ENCODE results near the gene ZNF318.

ZNF318 gene

GRCh38 chr6:43328528-43328927, 40.9 kb downstream of the ZNF318 start:
- DNase-seq (ENCODE audit: low read depth, low spot score): no peak
- H3K4me3 ChIP-seq (ENCODE audit: low read depth, low read length): no peak overlapping the region
- no peak for TF ChIP-seq CTCF (IDR thresholded peaks at IDR 0.05; ENCODE audit: low read depth, low read length)
- in situ Hi-C loops (cut with HindIII; ENCODE audit: low sequenced_read_pairs): no loop called here

GRCh38 chr6:43325876-43326275, 43.6 kb downstream of the ZNF318 start:
- no peak for DNase-seq (ENCODE audit: low read depth, low spot score)
- H3K4me3 ChIP-seq (ENCODE audit: low read depth, low read length): no peak overlapping the region
- no peak for TF ChIP-seq CTCF (IDR thresholded peaks at IDR 0.05; ENCODE audit: low read depth, low read length)
- in situ Hi-C loops (cut with HindIII; ENCODE audit: low sequenced_read_pairs): no loop called here

GRCh38 chr6:43318011-43318410, 51.4 kb downstream of the ZNF318 start:
- DNase-seq (ENCODE audit: low read depth, low spot score): no peak
- H3K4me3 ChIP-seq (ENCODE audit: low read depth, low read length): no peak overlapping the region
- in situ Hi-C loops (cut with HindIII; ENCODE audit: low sequenced_read_pairs): no loop called here
- no peak for TF ChIP-seq CTCF (IDR thresholded peaks at IDR 0.05; ENCODE audit: low read depth, low read length)

- no peak overlapping the region for H3K4me3 ChIP-seq (ENCODE audit: low read depth, low read length)
- no peak for TF ChIP-seq CTCF (IDR thresholded peaks at IDR 0.05; ENCODE audit: low read depth, low read length)
- in situ Hi-C loops (cut with HindIII; ENCODE audit: low sequenced_read_pairs): no loop called here
- no peak for DNase-seq (ENCODE audit: low read depth, low spot score)
Measured at GRCh38 chr6:43313813-43314212, 55.6 kb downstream of the ZNF318 start.

GRCh38 chr6:43311666-43312065, 57.8 kb downstream of the ZNF318 start:
- in situ Hi-C loops (cut with HindIII; ENCODE audit: low sequenced_read_pairs): no loop called here
- TF ChIP-seq CTCF (IDR thresholded peaks at IDR 0.05; ENCODE audit: low read depth, low read length): no peak
- no peak for DNase-seq (ENCODE audit: low read depth, low spot score)
- no peak overlapping the region for H3K4me3 ChIP-seq (ENCODE audit: low read depth, low read length)

- DNase-seq (ENCODE audit: low read depth, low spot score): no peak
- H3K4me3 ChIP-seq (ENCODE audit: low read depth, low read length): no peak overlapping the region
- in situ Hi-C loops (cut with HindIII; ENCODE audit: low sequenced_read_pairs): no loop called here
- TF ChIP-seq CTCF (IDR thresholded peaks at IDR 0.05; ENCODE audit: low read depth, low read length): no peak
Measured at GRCh38 chr6:43310624-43311023, 58.8 kb downstream of the ZNF318 start.

- in situ Hi-C loops (cut with HindIII; ENCODE audit: low sequenced_read_pairs): no loop called here
- DNase-seq (ENCODE audit: low read depth, low spot score): no peak
- TF ChIP-seq CTCF (IDR thresholded peaks at IDR 0.05; ENCODE audit: low read depth, low read length): no peak
- no peak overlapping the region for H3K4me3 ChIP-seq (ENCODE audit: low read depth, low read length)
Measured at GRCh38 chr6:43310134-43310533, 59.3 kb downstream of the ZNF318 start.

All from astrocyte of the spinal cord (primary cell).